Liver (tissue), 9 donors: ENCODE results near the gene ACYP2. TPM values are rescaled to one million over a fixed set of nuclear protein-coding genes. Genes with fewer than 3 reads are reported as not detected.
"Not testable (repeated sequence)": the region's sequence is repeated elsewhere in the genome, so short reads cannot be mapped to it uniquely, and the experiment has no call there.

Experiments
- DNase-seq: peaks from one replicate; pipeline ENCODE4 v3.0.0-alpha.2; 2017; ENCODE audit warnings: low spot score
- H3K27ac ChIP-seq, 2 donors: one replicate each; pipeline ENCODE4 v1.7.0; 2013; ENCODE audit warnings: inconsistent platforms in 2 of 2, low read length in 2 of 2, control low read depth in 1 of 2, low read depth in 1 of 2, mild to moderate bottlenecking in 1 of 2
- H3K27me3 ChIP-seq, 4 donors: one replicate each; pipeline versions ENCODE4 v1.6.1 to v1.7.0; 2013; ENCODE audit warnings: low read length in 3 of 4, inconsistent platforms in 1 of 4, mild to moderate bottlenecking in 1 of 4, moderate library complexity in 1 of 4; ENCODE audit not compliant: control insufficient read depth in 4 of 4, insufficient read depth in 4 of 4
- H3K36me3 ChIP-seq, 4 donors: one replicate each; pipeline versions ENCODE4 v1.6.1 to v1.7.0; 2013; ENCODE audit warnings: low read length in 3 of 4, mild to moderate bottlenecking in 3 of 4, low read depth in 1 of 4, moderate library complexity in 1 of 4; ENCODE audit not compliant: control insufficient read depth in 4 of 4, insufficient read depth in 3 of 4
- H3K4me1 ChIP-seq, 4 donors: one replicate each; pipeline versions ENCODE4 v1.6.1 to v1.7.0; 2013; ENCODE audit warnings: low read length in 3 of 4, mild to moderate bottlenecking in 3 of 4, moderate library complexity in 1 of 4; ENCODE audit not compliant: control insufficient read depth in 4 of 4, insufficient read depth in 4 of 4
- H3K4me3 ChIP-seq, 3 donors: one replicate each; pipeline versions ENCODE4 v1.6.1 to v1.7.0; 2013; ENCODE audit warnings: low read length in 3 of 3, control low read depth in 1 of 3, low read depth in 1 of 3, mild to moderate bottlenecking in 1 of 3
- H3K9ac ChIP-seq, 2 donors: one replicate each; pipeline ENCODE4 v1.7.0; 2013; ENCODE audit warnings: low read length in 2 of 2, mild to moderate bottlenecking in 2 of 2, moderate library complexity in 2 of 2, control low read depth in 1 of 2, low read depth in 1 of 2
- H3K9me3 ChIP-seq, 4 donors: one replicate each; pipeline versions ENCODE4 v1.6.1 to v1.7.0; 2013; ENCODE audit warnings: low read length in 3 of 4; ENCODE audit not compliant: control insufficient read depth in 4 of 4
- ATF3 ChIP-seq: IDR thresholded peaks from 2 replicates; pipeline ENCODE4 v1.6.1; 2016; ENCODE audit warnings: antibody characterized with exemption
- CTCF ChIP-seq: fragments of 150-350 bp; IDR thresholded peaks from 2 replicates; pipeline ENCODE4 v1.5.1; 2017; ENCODE audit warnings: improper control_type of control experiment, low read depth, low read length; ENCODE audit not compliant: missing input control
- EGR1 ChIP-seq, 2 donors: IDR thresholded peaks; 2 replicates each; pipeline ENCODE4 v1.6.1; 2016 to 2018; ENCODE audit warnings: antibody characterized with exemption in 2 of 2, low read depth in 2 of 2
- FOXA1 ChIP-seq: IDR thresholded peaks from 2 replicates; pipeline ENCODE4 v1.6.1; 2016; ENCODE audit warnings: antibody characterized with exemption
- FOXA2 ChIP-seq: IDR thresholded peaks from 2 replicates; pipeline ENCODE4 v1.6.1; 2016; ENCODE audit warnings: antibody characterized with exemption
- GABPA ChIP-seq, 2 donors: IDR thresholded peaks in 1 of 2; conservative IDR thresholded peaks in 1 of 2; 2 replicates each; pipeline ENCODE4 v1.6.1; 2016; ENCODE audit warnings: antibody characterized with exemption in 2 of 2, mild to moderate bottlenecking in 1 of 2, moderate library complexity in 1 of 2
- JUND ChIP-seq, 2 donors: IDR thresholded peaks; 2 replicates each; pipeline ENCODE4 v1.6.1; 2016; ENCODE audit warnings: antibody characterized with exemption in 2 of 2
- RAD21 ChIP-seq, 2 donors: IDR thresholded peaks; 2 replicates each; pipeline ENCODE4 v1.6.1; 2016; ENCODE audit warnings: antibody characterized with exemption in 2 of 2, mild to moderate bottlenecking in 2 of 2
- RXRA ChIP-seq, 2 donors: IDR thresholded peaks; 2 replicates each; pipeline ENCODE4 v1.6.1; 2017 to 2018; ENCODE audit warnings: antibody characterized with exemption in 2 of 2, mild to moderate bottlenecking in 1 of 2
- SP1 ChIP-seq: IDR thresholded peaks from 2 replicates; pipeline ENCODE4 v1.6.1; 2018; ENCODE audit warnings: antibody characterized with exemption, mild to moderate bottlenecking
- TAF1 ChIP-seq: conservative IDR thresholded peaks from 2 replicates; pipeline ENCODE4 v1.6.1; 2016; ENCODE audit warnings: antibody characterized with exemption, mild to moderate bottlenecking
- WGBS: extraction: QIAGEN DNeasy Blood & Tissue Kit; methylation state at CpG from one replicate; pipeline ENCODE4 v1.1.7; 2013; 5-methylcytosine and 5-hydroxymethylcytosine counted together
- polyA plus RNA-seq, 2 donors: library from polyadenylated mRNA; stranded (reverse) in 1 of 2; unstranded in 1 of 2; fragments of 200-250 nt in 1 of 2; fragments of >200 nt in 1 of 2; fragmentation: Nextera tagmentation in 1 of 2; extraction: Ambion mirVana in 1 of 2; gene quantifications; one replicate each; pipeline versions ENCODE4 v1.2.1 to v1.2.3, GENCODE V29; 2013 to 2015
- total RNA-seq, 2 donors: library from RNA; depleted of rRNA; stranded (reverse); fragments of >200 nt; gene quantifications; one replicate each; pipeline ENCODE4 v1.2.3, GENCODE V29; 2014
- TF ChIP-seq, protein P1 (sequence below): IDR thresholded peaks from 2 replicates; pipeline ENCODE4 v1.6.1; 2016; ENCODE audit warnings: antibody characterized with exemption
- donor health status: healthy.
- donor health status: healthy.
- donor health status: healthy.
- donor health status: healthy.
- donor health status: healthy.

The ACYP2 gene
- total and polyA plus RNA-seq, 4 donors: 13.1 to 44.3 (median 15.4) TPM

DNA sequence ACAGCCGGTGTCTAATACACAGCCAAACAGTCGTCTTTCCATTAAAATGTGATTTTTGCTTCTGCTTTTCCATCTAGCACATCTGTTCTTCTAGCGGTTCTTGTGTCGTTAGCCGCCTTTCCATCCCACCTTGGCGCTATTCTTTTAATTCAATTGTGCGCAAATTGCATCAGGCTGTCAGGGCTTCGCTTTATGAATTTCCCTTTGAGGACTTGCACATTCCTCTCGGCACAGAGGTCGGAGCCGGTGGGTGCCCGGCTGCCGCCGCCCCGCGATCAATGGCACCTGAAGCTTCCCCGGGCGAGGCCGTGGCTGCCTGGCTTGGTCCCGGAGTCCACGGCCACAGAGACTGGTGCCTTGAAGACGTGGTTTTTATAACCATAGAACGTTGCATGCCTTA, 174.5 kb downstream of the ACYP2 start:
- TF ChIP-seq TAF1: no peak
- no peak for TF ChIP-seq CTCF
- no peak for TF ChIP-seq JUND (IDR thresholded peaks at IDR 0.05)
- TF ChIP-seq, protein P1, sequence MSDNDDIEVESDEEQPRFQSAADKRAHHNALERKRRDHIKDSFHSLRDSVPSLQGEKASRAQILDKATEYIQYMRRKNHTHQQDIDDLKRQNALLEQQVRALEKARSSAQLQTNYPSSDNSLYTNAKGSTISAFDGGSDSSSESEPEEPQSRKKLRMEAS: no peak
- no peak for TF ChIP-seq RAD21 (IDR thresholded peaks at IDR 0.05)
- TF ChIP-seq EGR1 (IDR thresholded peaks at IDR 0.05; ENCODE audit: low read depth in 2 of 2): no peak
- TF ChIP-seq RXRA (IDR thresholded peaks at IDR 0.05): no peak
- Histone ChIP-seq H3K4me3 (no peak overlapping the region), H3K4me1 (no peaks in the 10 kb centered on the region), H3K9me3 (no peaks in the 10 kb centered on the region), H3K36me3 (no peaks in the 10 kb centered on the region), H3K9ac (no peak overlapping the region), H3K27ac (no peak overlapping the region), H3K27me3 (no peaks in the 10 kb centered on the region)
- WGBS: 78% methylated on average over 23 of the region's 23 CpGs
- DNase-seq: no peak

DNA sequence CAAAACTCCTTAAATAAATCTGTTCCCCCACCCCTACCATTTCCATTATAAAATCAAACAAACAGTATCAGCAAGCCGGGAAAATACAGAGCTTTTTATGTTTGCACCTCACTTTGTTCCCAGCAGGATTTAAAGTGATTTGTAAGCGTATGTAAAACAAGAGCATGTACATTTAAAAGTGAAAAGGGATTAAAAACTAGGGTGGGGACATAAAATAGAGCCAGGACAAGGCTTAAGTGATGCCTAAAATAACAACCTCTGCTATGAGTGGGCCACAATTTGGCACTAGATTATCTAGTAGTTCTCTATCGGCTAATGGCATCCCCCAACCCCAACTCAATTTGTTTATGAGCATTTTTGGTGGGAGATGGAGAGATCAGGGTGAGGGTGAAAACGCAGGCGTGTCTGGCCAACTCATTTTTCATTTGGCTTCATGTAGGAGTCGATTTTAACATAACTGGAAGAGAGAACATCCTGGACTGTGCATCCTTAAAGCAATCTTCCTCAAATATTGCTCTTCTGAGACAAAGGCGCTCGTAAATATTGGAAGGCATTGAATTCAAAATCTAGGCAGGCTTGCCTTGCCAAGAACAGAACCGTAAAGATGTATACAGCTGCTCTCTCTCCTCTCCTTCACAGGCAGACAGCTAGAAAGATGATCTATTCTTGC, 175.1 kb downstream of the ACYP2 start:
- DNase-seq: no peak
- H3K9ac ChIP-seq: no peak overlapping the region
- whole genome bisulfite sequencing: 86% methylated on average over 9 of the region's 9 CpGs

GRCh38 chr2:54294665-54295064, 179.2 kb downstream of the ACYP2 start:
- H3K9me3 ChIP-seq, H3K27ac ChIP-seq, DNase-seq, H3K27me3 ChIP-seq, H3K9ac ChIP-seq, H3K36me3 ChIP-seq, H3K4me3 ChIP-seq, H3K4me1 ChIP-seq: not testable (repeated sequence)
- WGBS: 100% methylated on average over 2 of the region's 2 CpGs

More for the DNA sequence above, 175.1 kb downstream of the ACYP2 start:
- H3K4me1 ChIP-seq: no peaks in the 10 kb centered on the region
- no peaks in the 10 kb centered on the region for H3K9me3 ChIP-seq
- H3K36me3 ChIP-seq: no peaks in the 10 kb centered on the region
- TF ChIP-seq TAF1: no peak
- TF ChIP-seq, protein P1: no peak
- TF ChIP-seq FOXA2: no peak
- TF ChIP-seq RAD21 (IDR thresholded peaks at IDR 0.05): no peak
- TF ChIP-seq ATF3: no peak
- no peak for TF ChIP-seq FOXA1
- no peak for TF ChIP-seq CTCF
- no peak for TF ChIP-seq SP1
- TF ChIP-seq GABPA (IDR thresholded peaks at IDR 0.05 in 1 of 2, conservative IDR thresholded peaks at IDR 0.05 in 1 of 2): no peak
- no peak overlapping the region for H3K27ac ChIP-seq
- H3K27me3 ChIP-seq: no peaks in the 10 kb centered on the region
- H3K4me3 ChIP-seq: no peak overlapping the region
